GM21360 (cell line): ENCODE measurements around the gene CYP2U1.
A peak's percentile ranks its signal among the peaks of the same experiment; 100 is the strongest.

Experiments
- ATAC-seq: cut with Tn5 transposase; IDR thresholded peaks from one replicate; pipeline ENCODE4 v1.9.1; 2021; ENCODE audit warnings: mild to moderate bottlenecking, moderate library complexity; ENCODE audit not compliant: unreplicated experiment

The CYP2U1 gene

DNA sequence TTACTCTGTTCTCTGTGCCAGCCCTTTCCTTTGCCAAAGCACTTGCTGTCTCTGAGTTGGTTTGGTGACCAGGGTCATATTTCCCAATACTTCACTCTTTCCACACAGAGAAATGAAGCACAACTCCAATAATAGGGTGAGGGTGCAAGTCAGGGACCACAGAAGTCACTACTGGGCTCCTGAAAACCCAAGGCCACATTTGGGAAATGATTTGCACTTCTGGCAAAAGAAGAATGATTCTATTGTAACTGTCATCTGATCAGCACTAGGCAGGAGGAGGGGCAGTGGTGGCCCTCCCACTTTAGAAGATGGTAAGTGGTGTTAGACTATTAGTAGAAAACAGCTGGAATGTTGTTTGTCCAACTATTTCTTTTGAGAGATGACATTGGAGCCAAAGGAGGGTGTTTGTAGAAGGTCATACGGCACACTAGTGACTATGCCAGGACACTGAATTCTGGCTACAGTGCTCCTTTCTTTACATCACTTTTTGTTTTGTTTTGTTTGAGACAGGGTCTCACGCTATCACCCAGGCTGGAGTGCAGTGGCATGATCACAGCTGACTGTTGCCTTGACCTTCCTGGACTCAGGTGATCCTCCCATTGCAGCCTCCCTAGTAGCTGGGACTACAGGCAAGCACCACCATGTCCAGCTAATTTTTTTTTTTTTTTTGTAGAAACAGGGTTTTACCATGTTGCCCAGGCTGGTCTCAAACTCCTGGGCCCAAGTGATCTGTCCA is 47.5 kb downstream of the CYP2U1 start:
- ATAC-seq: no peak

DNA sequence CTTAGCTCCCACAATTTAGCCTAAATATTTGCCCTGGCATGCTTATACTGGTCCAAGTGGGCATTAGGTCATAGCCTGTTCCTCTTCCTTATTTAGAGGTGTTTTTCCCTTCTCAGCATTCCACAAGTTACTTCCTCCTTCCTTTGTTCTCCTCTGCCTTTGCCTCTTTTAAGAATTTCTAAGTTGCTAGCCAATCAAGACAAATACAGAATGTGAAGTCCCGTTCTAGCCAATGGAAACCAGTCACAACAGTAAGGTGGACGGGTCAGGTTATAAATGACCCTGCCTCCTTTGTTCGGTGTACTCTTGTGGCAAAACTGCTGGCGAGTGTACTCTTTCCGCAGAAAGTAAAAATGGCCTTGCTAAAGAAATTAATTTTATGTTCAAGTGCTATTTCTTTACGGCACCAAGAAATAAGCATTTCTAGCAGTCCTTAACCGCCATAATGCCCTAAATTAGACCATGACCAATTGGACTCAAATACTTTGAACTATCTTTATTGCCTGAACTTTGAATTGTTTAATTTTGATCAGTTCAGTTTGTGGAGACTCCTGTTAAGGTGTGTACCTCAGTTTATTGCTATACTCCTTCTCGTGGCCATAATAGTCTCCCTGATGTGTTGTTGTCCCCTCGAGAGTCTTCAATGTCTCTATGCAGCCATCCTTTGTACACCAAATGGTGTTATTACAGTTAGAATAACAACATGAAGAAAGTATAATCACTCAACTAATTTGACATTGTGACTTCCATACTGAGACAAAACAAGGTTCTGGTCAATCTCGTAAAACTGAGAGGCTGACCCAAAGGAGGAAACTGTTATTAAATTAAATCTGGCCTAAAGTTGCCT is 56.8 kb downstream of the CYP2U1 start:
- ATAC-seq: no peak

DNA sequence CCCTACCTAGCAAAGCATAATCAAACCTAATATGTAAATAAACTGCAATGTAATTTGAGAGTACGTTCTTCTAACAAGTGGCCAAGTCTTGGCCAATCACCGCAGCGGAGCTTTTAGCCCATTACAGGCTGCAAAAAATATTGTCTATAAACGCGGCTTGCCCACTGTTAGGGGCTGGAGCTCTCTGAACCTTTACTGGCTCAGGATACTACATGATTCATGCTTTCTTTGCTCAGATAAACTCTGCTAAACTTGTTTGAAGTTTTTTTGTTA is 57.4 kb downstream of the CYP2U1 start:
- no peak for ATAC-seq

DNA sequence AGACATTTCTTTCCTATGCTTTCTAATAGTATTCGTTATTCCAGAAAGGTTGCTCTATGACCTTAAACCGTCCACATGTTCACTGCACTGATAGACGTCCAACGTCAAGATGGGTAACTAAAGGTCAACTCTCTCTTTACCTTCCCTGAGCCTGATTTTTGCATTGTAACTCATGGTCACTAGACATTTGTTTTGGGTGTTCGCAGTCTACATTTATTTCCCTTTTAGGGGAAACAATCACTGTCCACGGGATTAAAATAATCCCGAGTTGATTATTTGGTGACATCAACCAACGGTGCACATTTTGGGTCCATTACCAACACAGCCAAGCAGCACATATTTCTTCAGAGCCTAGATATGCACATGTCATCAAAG is 57.8 kb downstream of the CYP2U1 start:
- ATAC-seq: no peak

DNA sequence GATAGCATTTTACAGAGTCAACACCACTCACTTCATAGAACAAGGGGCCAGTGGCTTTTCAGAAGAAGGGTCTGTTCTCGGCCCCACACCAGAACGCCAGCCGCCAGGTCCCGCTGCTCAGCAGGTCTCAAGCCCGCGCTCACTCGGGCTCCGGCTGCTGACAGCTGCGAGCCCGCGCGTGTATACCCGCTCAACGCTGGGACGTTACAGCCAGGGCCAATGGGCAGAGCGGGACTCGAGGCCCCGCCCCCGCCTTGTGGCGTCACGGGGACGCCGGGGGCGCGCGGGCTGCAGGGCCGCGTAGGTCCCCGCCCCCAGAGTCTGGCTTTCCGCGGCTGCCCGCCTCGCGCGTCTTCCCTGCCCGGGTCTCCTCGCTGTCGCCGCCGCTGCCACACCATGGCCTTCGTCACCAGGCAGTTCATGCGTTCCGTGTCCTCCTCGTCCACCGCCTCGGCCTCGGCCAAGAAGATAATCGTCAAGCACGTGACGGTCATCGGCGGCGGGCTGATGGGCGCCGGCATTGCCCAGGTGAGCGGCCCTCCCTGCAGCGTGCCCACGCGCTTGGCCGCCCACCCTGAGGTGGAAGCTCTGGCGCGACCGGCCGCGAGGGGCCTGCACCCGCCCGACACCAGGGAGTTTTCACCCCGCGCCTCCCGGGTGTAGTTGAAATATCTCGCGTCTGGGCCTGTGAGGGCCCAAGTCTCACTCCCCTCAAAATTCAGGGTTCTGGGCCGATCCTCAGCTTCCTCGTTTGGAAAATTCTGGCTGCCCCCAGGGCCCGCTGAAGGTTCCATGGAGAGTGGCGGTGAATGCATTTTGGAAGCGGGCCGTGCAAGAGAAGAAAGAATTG is 58.4 kb downstream of the CYP2U1 start, which contains the start of gene HADH:
TSS of gene HADH (plus strand) at position 353 of the 850 bp plus-strand sequence. CDS start at position 397, 44 bp downstream.
- peak; percentile 95 for ATAC-seq

DNA sequence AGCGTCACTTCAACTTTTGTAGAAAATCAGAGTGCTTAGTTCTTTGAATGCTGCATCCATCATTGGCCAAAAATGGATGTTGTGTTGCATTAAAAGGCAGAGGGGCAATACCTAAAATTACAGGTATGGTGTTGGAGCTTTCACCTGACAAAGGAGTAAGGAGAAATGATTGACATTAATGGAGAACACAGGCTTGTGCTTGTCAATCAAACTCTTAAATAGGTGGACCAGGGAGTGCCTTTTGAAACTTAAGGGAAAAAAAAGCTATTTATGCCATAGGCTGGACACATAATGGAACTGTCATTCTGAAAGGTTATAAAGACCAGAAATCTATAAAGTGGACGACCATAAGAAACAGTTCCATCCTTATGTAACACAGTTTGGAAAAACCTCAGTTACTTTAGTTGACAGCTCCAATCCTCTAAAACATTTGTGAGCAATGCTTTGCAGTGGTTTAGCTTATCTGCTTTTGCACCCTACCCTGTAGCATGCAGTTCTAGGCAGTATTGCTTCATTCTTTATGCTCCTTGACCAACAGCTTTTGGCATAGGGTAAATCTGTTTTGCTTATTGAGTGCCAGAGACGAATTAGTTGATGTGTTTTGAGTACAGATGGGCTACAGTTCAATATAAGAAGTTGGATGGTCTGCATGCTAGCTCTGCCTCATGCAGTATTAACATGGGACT is 60.7 kb downstream of the CYP2U1 start:
- no peak for ATAC-seq

DNA sequence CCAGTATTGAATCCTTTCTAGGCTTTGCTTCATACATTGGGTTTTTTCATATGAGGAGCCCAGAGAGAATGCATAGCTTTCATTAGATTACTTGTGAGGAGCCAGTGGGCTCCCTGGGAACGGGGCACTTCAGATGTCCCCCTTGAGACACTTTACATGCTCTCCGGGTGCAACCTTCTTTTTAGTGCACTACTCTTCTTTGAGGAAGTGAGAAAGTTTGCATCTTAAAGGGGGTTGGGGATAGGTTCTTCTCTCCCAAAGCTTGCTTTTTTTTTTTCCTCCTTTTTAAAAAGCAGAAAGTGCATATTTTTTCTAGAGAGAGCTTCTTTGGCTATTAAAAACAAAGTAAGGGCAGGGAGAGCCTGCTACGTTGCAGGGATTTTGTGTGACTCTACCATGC is 62.6 kb downstream of the CYP2U1 start:
- ATAC-seq: peak; percentile 40

DNA sequence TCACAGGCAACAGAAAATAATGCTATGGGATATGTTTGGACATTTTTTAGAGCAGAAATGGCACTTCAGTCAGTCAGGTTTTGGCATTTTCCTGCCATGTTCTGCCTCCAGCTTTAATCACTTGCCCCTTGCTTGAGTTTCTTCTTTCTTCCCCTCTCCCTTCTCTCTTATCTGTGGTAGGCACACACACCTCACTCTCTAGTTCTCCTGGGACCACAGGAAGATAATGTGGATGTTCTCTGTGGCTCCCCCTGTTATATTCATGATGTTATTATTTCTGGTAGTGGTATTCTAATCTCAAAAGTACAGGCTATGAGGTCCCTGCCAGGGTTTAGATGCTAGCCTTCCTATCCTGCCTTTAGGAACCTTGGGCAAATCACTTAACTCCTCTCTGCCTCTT is 63.5 kb downstream of the CYP2U1 start:
- ATAC-seq: no peak

DNA sequence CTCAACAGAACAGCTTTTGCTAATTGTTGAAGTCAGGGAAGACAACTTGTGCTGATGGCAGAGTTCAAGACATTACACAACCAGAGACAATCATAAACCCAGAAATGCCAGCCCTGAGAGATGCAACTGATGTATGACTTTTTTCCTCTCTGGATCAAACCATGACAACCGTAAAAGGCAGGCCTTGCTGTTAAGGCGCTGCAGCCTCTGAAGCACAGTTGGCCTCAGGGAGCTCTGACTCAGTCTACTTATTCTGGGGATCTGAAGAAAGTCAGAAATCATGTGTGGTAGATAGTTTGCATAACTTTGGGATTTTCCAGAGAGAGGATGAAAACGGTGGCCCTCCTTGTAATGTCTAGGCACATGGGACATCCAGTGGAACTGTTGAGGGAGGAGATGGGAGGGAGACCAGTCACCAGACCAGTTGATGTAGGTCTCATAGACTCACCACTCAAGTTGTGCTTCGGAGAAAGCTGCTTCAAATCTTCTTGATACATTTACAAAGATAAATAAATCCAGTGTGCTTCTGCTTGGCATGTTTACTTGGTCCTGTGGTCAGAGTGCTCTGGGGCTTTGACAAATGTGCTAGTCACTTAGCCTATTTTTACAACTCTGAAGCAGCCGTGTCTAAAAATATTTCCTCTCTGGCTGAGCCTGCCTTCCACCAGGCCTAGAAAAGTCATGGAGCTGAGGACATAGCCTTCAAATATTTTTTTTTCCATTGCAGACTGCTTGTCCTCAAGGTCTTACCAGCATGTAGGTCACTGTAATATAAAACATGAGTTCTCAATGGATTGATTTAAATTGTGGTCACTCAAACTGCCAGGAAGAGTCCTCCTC is 65.8 kb downstream of the CYP2U1 start:
- ATAC-seq: no peak

DNA sequence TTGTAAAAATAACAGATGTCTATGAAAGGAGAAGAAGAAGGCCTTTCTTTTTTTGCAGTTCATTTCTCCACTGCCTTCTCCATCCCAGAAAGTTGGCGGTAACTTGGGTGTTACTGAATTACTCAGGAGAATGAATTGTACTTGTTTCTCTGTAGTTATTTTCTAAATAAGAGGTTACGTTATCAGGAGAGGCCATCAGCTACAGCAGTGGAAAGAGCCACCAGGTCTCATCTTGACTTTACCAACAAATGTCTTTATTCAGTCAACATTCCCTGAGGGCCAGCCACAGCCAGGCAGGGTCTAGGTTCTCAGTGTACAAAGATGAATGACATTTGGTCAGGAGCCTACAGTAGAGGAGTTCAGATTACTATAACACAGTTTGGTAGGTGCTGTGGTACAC is 66.4 kb downstream of the CYP2U1 start:
- no peak for ATAC-seq

DNA sequence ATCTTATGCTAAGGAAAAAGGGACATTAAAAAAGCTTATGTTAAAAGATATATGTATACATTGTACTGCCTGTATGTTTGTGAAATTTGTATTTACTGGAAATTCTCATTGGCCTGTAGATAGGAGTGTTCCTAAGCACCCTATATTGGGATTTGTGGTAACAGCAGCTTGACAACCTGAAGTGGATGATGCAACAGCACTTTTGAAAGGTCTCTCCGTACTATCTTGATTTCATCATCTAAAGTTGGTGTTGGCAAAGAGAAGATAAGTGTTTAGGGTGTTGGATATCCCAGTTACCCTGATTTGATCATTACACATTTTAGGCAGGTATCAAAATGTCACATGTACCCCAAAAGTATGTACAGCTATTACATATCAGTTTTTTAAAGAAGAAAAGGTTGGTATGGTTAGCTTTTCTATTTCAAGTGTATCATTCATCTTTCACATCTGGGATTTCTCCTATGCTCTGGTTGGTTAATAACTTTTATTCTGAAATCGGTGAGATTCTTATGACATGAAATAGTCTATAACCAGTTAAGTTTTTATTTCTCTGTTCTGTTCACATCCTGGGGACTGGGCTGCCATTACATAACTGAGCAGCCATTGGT is 68.7 kb downstream of the CYP2U1 start:
- no peak for ATAC-seq

DNA sequence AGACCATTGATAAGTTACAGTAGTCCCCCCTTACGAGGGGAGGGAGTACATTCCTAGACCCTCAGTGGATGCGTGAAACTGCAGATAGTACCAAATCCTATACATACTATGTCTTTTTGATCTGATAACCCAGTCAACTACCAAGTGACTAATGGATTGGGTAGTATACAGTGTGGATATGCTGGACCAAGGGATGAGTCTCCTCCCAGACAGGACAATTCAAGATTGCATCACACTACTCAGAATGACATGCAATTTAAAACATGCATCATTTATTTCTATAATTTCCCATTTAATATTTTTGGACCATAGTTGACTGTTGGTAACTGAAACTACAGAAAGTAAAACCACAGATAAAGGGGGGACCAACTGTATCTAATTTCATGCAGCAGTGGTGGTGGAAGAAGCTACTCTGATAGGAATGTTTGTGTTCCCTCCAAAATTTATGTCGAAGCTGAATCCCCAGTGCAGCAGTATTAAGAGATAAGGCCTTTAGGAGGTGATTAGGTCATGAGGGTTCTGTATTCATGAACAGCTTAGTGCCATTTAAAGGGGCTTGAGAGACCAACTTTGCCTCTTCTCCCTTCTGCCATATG is 70.3 kb downstream of the CYP2U1 start:
- ATAC-seq: no peak
